Measurements from ENCODE around the gene RNASEL. TPM values are rescaled to one million over a fixed set of nuclear protein-coding genes. Genes with fewer than 3 reads are reported as not detected.

The RNASEL gene
- polyA plus RNA-seq, 1 donor: 16.8 TPM

DNA sequence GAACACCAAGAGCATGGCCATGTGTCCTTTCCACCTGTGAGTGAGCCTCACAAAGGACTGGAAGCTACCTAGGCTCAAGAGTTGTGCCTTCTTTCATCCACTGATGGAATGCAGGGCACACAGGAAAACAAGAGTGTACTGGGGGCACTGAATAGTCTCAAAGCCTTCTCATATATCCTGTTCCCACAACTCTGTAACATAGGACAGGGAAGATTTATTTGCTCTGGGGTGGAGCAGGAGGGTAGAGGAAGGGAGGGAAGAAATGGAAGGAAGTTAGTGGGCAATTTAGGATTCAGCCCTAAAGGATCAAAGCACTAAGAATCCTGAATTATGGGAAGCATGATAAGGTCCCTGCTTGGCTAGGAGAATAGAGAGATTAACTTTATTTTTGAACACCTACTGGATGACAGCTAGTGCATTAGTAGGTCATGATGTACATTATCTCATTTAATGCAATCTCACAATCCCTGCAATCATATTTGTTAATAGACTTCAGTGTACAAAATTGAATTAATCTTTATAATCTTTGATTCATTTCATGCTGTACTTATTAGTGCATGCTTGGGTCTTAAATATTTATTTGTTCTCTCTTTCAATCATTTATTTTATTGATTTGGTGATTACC lies 42.1 kb upstream of the RNASEL start:
- Histone ChIP-seq H3K27me3 (ENCODE audit: control insufficient read depth, insufficient read depth, low read length) (no peaks in the 10 kb centered on the region), H3K9me3 (ENCODE audit: control insufficient read depth, low read depth, low read length) (no peaks in the 10 kb centered on the region), H3K4me3 (ENCODE audit: low read length) (no peak overlapping the region), H3K36me3 (ENCODE audit: control insufficient read depth, insufficient read depth, low read length) (no peaks in the 10 kb centered on the region), H3K4me1 (ENCODE audit: control insufficient read depth, insufficient read depth, low read length) (peaks cover 4% of the 10 kb centered on the region), H3K27ac (ENCODE audit: low read length) (no peak overlapping the region)
- no peak for DNase-seq

DNA sequence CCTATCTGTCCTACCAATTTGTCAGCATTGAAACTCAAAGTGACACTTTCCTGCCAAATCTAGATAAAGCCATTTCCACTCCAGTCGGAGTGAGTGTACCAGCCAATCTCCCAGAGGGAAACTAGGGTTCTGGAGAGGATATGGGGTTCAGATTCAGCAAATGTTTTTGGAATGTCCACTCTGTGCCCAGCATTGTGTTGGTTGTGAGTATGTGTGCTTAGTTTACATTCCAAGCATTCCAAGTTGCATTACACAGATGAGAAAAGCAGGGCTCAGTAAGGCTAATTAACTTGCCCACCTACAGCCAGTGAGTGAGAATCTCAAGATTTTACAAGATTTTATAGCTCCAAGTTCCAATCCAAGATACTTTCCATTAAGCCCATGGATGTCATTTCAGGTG lies 41.5 kb upstream of the RNASEL start:
- no peaks in the 10 kb centered on the region for H3K36me3 ChIP-seq (ENCODE audit: control insufficient read depth, insufficient read depth, low read length)
- peaks cover 7% of the 10 kb centered on the region for H3K4me1 ChIP-seq (ENCODE audit: control insufficient read depth, insufficient read depth, low read length)
- no peaks in the 10 kb centered on the region for H3K27me3 ChIP-seq (ENCODE audit: control insufficient read depth, insufficient read depth, low read length)
- DNase-seq: no peak
- no peaks in the 10 kb centered on the region for H3K9me3 ChIP-seq (ENCODE audit: control insufficient read depth, low read depth, low read length)
- WGBS (ENCODE audit: insufficient coverage, low lambda C conversion rate): no CpG with 5 or more reads among the region's 1 CpG
- H3K27ac ChIP-seq (ENCODE audit: low read length): no peak overlapping the region
- H3K4me3 ChIP-seq (ENCODE audit: low read length): no peak overlapping the region

DNA sequence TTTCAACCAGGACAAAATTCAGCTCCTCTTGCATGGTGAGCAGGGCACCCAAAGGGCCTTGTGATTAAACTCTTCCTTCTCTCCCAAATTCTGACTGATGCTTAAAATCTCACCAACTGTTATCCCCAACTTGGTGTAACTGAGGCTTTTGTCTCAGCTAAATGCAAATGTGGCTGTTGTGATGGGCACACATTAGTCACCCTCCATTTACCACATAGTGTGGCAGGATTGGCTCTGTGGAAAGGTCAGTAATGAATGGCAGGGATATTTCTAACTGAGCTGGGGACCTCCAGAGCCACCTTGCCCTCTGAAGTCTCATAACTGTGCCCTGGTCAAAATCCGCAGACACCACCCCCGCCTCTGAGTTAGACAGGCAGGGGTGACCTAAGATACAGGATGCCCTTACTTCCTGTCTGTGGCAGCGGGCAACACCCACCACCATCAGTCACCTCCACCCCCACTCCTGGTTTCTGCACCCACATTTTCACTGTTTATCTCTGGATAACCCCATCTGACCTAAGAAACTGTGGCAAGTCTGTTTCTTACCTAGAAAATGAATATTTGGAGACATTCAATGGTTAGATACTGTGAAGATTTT lies 40.5 kb upstream of the RNASEL start:
- peaks cover 7% of the 10 kb centered on the region for H3K4me1 ChIP-seq (ENCODE audit: control insufficient read depth, insufficient read depth, low read length)
- no peaks in the 10 kb centered on the region for H3K36me3 ChIP-seq (ENCODE audit: control insufficient read depth, insufficient read depth, low read length)
- H3K9me3 ChIP-seq (ENCODE audit: control insufficient read depth, low read depth, low read length): no peaks in the 10 kb centered on the region
- no peak overlapping the region for H3K4me3 ChIP-seq (ENCODE audit: low read length)
- no peak overlapping the region for H3K27ac ChIP-seq (ENCODE audit: low read length)
- WGBS (ENCODE audit: insufficient coverage, low lambda C conversion rate): no CpG with 5 or more reads among the region's 3 CpGs
- H3K27me3 ChIP-seq (ENCODE audit: control insufficient read depth, insufficient read depth, low read length): no peaks in the 10 kb centered on the region
- no peak for DNase-seq

DNA sequence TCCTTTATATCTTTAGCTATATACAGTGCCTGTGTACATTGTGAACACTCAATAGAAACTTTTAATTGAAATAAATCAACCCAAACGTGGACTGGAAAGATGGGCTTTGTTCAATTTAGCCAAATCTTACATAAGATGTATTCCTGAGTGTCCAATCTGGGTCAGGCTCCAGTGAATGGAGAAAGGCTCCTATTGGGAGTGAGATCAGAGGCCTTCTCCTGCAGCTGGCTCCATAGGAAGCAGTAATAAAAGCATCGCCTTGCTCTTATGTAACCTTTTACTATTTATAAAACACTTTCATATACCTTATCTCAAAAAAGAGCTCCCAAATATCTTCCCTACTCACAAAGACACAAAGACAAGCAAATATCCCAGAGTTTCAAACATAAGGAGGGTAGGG lies 40.0 kb upstream of the RNASEL start:
- H3K27ac ChIP-seq (ENCODE audit: low read length): no peak overlapping the region
- no peaks in the 10 kb centered on the region for H3K27me3 ChIP-seq (ENCODE audit: control insufficient read depth, insufficient read depth, low read length)
- H3K36me3 ChIP-seq (ENCODE audit: control insufficient read depth, insufficient read depth, low read length): no peaks in the 10 kb centered on the region
- H3K9me3 ChIP-seq (ENCODE audit: control insufficient read depth, low read depth, low read length): no peaks in the 10 kb centered on the region
- peaks cover 7% of the 10 kb centered on the region for H3K4me1 ChIP-seq (ENCODE audit: control insufficient read depth, insufficient read depth, low read length)
- no CpG with 5 or more reads among the region's 2 CpGs for WGBS (ENCODE audit: insufficient coverage, low lambda C conversion rate)
- no peak overlapping the region for H3K4me3 ChIP-seq (ENCODE audit: low read length)
- DNase-seq: no peak

DNA sequence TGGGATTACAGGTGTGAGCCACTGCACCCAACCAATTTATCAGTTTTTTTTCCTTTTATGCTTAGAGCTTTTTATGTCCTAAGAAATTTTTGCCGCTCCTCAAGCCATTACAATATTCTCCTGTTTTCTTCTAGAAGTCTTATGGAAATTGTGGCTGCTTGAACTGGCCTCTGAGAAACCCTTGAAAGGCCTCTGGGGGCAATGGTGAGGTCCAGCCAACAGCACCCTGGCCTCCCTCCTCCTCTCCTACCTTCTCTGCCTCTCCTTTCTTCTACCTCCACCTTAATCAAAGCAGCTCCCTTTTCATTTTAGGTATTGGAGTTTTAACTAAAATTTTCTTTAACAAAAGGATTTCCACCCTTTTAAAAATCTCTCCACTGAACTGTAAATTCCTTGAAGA lies 39.6 kb upstream of the RNASEL start:
- H3K4me3 ChIP-seq (ENCODE audit: low read length): no peak overlapping the region
- H3K4me1 ChIP-seq (ENCODE audit: control insufficient read depth, insufficient read depth, low read length): peaks cover 7% of the 10 kb centered on the region
- no CpG with 5 or more reads among the region's 1 CpG for WGBS (ENCODE audit: insufficient coverage, low lambda C conversion rate)
- DNase-seq: no peak
- H3K27me3 ChIP-seq (ENCODE audit: control insufficient read depth, insufficient read depth, low read length): no peaks in the 10 kb centered on the region
- H3K36me3 ChIP-seq (ENCODE audit: control insufficient read depth, insufficient read depth, low read length): no peaks in the 10 kb centered on the region
- no peak overlapping the region for H3K27ac ChIP-seq (ENCODE audit: low read length)
- H3K9me3 ChIP-seq (ENCODE audit: control insufficient read depth, low read depth, low read length): no peaks in the 10 kb centered on the region

DNA sequence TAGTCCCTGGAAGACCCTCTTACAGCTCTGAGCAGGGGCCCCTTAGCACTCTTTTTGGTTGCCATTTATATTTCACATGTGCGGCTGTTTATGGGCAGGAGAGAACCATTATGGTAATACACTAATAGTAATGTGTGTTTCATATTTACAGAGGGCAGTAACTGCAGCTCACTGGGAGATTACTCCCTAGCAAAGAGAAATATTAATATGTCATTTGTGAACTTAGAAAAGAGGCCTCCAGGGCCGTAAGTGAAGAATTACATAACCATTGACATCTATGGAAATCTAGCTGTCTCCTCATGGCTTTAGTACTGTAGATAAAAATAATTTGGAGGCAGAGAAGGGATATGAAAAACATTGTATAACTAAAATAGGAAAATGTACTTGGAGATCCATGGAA lies 38.6 kb upstream of the RNASEL start:
- DNase-seq: no peak
- no peaks in the 10 kb centered on the region for H3K9me3 ChIP-seq (ENCODE audit: control insufficient read depth, low read depth, low read length)
- no peaks in the 10 kb centered on the region for H3K36me3 ChIP-seq (ENCODE audit: control insufficient read depth, insufficient read depth, low read length)
- no peaks in the 10 kb centered on the region for H3K27me3 ChIP-seq (ENCODE audit: control insufficient read depth, insufficient read depth, low read length)
- no peak overlapping the region for H3K27ac ChIP-seq (ENCODE audit: low read length)
- WGBS (ENCODE audit: insufficient coverage, low lambda C conversion rate): 17% methylated on average over 1 of the region's 2 CpGs
- peaks cover 7% of the 10 kb centered on the region for H3K4me1 ChIP-seq (ENCODE audit: control insufficient read depth, insufficient read depth, low read length)
- no peak overlapping the region for H3K4me3 ChIP-seq (ENCODE audit: low read length)

DNA sequence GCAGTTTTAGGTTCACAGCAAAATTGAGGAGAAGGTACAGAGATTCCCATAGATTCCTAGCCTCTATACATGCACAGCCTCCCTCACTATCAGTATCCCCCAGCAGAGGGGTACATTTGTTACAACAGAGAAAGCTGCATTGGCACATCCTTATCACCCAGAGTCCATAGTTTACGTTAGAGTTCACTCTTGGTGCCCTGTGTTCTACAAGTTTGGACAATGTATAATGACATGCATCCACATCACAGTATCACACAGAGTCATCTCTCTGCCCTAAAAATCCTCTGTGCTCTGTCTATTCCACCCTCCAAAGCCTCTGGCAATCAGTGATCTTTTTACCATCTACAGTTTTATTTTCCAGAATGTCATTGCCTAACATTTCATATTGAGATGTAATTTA lies 37.5 kb upstream of the RNASEL start:
- no peaks in the 10 kb centered on the region for H3K36me3 ChIP-seq (ENCODE audit: control insufficient read depth, insufficient read depth, low read length)
- peaks cover 4% of the 10 kb centered on the region for H3K4me1 ChIP-seq (ENCODE audit: control insufficient read depth, insufficient read depth, low read length)
- no peak overlapping the region for H3K27ac ChIP-seq (ENCODE audit: low read length)
- H3K27me3 ChIP-seq (ENCODE audit: control insufficient read depth, insufficient read depth, low read length): no peaks in the 10 kb centered on the region
- 20% methylated on average over 1 of the region's 1 CpG for WGBS (ENCODE audit: insufficient coverage, low lambda C conversion rate)
- no peaks in the 10 kb centered on the region for H3K9me3 ChIP-seq (ENCODE audit: control insufficient read depth, low read depth, low read length)
- H3K4me3 ChIP-seq (ENCODE audit: low read length): no peak overlapping the region
- peak; percentile 45 to 68 for DNase-seq

DNA sequence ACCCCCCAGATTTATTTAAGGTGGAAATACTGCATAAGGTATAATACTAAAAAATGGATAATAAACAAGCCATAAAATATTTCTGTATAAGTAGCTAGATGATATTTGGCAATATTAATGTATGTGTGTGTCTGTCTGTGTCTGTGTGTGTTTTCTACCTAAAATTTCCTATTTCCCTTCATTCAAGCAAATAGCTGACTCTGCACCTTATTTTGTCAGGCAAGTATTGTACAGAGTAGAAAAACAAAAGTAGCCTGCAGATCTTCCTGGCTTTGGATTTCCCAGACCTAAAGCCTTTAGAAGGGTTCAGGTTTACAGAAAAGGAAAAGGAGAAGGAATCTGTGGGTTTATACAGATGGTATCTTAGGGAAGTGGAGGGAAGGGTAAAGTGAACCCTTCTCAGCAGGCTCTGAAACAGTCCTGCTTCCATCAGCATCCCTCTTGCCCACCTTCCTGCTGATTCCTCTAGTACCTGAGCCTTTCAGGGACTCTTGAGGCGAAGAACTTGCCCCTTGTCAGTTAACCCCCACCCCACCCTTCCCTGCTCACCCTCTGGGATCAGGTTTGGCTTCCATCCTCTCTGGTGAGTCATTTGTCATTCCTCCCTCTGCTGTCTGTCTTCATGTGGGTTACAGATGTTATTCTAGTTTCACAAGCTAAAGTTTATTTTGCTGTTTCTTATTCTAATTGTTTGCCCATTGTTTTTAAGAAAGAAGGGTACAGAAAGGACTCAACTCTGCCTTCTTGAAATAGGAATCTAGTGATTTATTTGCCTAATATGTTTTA lies 36.9 kb upstream of the RNASEL start:
- DNase-seq: no peak
- H3K4me3 ChIP-seq (ENCODE audit: low read length): no peak overlapping the region
- peaks cover 4% of the 10 kb centered on the region for H3K4me1 ChIP-seq (ENCODE audit: control insufficient read depth, insufficient read depth, low read length)
- no peak overlapping the region for H3K27ac ChIP-seq (ENCODE audit: low read length)
- no peaks in the 10 kb centered on the region for H3K27me3 ChIP-seq (ENCODE audit: control insufficient read depth, insufficient read depth, low read length)
- H3K9me3 ChIP-seq (ENCODE audit: control insufficient read depth, low read depth, low read length): peaks cover 1% of the 10 kb centered on the region
- no CpG with 5 or more reads among the region's 1 CpG for WGBS (ENCODE audit: insufficient coverage, low lambda C conversion rate)
- H3K36me3 ChIP-seq (ENCODE audit: control insufficient read depth, insufficient read depth, low read length): no peaks in the 10 kb centered on the region

DNA sequence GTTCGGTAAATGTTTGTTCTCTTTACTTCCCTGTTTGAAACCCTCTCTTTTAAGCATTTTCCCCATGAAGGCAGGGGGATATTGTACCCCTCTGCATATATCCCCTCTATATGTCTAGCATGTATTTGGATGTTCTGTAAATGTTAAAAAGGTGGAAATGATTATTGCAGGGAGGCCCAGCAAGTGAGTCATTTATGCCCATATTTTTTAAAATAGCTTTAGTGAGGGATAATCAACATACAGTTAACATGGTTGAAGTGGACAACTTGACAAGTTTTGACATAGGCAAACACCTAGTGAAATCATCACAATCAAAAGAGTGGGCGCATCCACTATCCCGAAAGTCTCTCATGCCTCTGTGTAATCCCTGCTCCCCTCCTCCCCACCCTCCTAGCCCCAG lies 36.0 kb upstream of the RNASEL start:
- WGBS (ENCODE audit: insufficient coverage, low lambda C conversion rate): no CpG with 5 or more reads among the region's 3 CpGs
- Histone ChIP-seq H3K27me3 (ENCODE audit: control insufficient read depth, insufficient read depth, low read length) (no peaks in the 10 kb centered on the region), H3K4me3 (ENCODE audit: low read length) (no peak overlapping the region), H3K9me3 (ENCODE audit: control insufficient read depth, low read depth, low read length) (peaks cover 4% of the 10 kb centered on the region), H3K4me1 (ENCODE audit: control insufficient read depth, insufficient read depth, low read length) (peaks cover 4% of the 10 kb centered on the region), H3K36me3 (ENCODE audit: control insufficient read depth, insufficient read depth, low read length) (no peaks in the 10 kb centered on the region), H3K27ac (ENCODE audit: low read length) (no peak overlapping the region)
- no peak for DNase-seq

DNA sequence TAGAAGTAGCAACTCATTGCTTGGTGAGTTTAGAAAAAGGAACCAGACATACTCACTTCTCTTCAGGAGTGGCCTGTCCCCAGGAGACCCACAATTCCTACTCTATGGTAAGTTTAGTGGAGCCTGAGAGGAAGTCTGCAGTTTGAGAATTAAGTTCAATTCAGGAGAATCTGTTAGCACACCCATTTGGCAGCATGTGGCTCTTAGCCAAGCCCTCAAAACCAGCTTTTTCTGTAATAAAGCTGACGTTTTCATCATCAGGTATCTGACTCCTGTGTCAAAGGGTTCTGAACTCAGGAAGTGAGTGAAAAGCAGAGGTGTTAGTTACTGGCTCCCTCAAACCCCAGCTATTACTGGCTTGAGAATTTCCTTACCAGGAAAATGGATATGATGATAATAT lies 35.5 kb upstream of the RNASEL start:
- peaks cover 4% of the 10 kb centered on the region for H3K9me3 ChIP-seq (ENCODE audit: control insufficient read depth, low read depth, low read length)
- peaks cover 4% of the 10 kb centered on the region for H3K4me1 ChIP-seq (ENCODE audit: control insufficient read depth, insufficient read depth, low read length)
- H3K27me3 ChIP-seq (ENCODE audit: control insufficient read depth, insufficient read depth, low read length): no peaks in the 10 kb centered on the region
- no peak overlapping the region for H3K27ac ChIP-seq (ENCODE audit: low read length)
- WGBS (ENCODE audit: insufficient coverage, low lambda C conversion rate): 57% methylated on average over 1 of the region's 1 CpG
- H3K36me3 ChIP-seq (ENCODE audit: control insufficient read depth, insufficient read depth, low read length): no peaks in the 10 kb centered on the region
- no peak overlapping the region for H3K4me3 ChIP-seq (ENCODE audit: low read length)
- DNase-seq: no peak
